Stimulated activated CD4-positive, alpha-beta T cell treated with anti-CD3 and anti-CD28 coated beads, TNF-alpha, amount 100 ng/mL, for 4 hours (primary cell): ENCODE data around the gene TRPM4.

Source experiments
- DNase-seq, 3 experiments: peaks; one replicate each; pipeline ENCODE4 v3.0.0-alpha.2; 2020; ENCODE audit warnings: low read depth in 3 of 3

Gene TRPM4

DNA sequence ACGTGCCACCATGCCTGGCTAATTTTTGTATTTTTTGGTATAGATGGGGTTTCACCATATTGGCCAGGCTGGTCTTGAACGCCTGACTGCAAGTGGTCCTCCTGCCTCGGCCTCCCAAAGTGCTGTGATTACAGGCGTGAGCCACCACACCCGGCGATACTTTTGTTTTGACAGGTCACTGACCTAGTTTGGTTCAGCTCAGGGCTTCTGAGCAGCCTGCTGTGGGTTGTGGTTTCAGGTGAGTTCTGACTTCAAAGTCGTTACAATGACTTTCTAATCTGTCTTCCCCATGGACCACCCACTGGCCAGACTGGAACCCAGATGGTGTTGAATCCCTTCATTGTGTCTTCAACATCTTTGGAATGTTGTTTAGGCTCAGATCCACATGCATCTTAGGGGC lies 73.8 kb downstream of the TRPM4 start:
- no peak for DNase-seq

GRCh38 chr19:49231804-49232203 lies 74.2 kb downstream of the TRPM4 start:
- no peak for DNase-seq

DNA sequence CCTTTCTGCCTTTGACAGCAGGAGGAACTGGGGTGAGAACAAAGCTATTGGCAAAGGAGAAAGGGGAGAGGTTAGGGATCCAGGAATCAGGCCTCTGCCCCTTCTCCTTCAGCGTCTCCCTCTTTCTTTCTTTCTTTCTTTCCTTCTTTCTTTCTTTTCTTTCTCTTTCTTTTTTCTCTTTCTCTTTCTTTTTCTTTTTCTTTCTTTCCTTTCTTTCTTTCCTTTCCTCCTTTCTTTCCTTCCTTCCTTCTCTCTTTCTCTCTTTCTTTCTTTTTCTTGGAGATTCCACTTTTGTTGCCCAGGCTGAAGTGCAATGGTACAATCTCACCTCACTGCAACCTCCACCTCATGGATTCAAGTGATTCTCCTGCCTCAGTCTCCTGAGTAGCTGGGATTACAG lies 75.6 kb downstream of the TRPM4 start:
- no peak for DNase-seq

DNA sequence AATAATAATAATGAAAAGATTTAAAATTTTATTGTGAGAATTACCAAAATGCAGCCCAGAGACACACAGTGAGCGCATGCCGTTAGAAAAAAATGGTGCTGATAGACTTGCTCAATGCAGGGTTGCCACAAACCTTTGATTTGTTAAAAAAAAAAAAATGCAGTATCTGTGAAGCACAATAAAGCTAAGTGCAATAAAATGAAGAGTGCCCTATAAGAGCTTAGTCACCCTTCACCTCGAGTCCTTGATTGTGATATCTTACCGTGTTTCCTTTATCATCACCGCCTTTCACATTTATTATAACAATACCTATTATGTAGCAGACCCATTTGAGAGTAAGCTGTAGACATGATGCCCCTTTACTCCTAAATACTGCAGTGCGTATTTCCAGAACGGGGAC lies 84.2 kb downstream of the TRPM4 start:
- DNase-seq, result no peak

DNA sequence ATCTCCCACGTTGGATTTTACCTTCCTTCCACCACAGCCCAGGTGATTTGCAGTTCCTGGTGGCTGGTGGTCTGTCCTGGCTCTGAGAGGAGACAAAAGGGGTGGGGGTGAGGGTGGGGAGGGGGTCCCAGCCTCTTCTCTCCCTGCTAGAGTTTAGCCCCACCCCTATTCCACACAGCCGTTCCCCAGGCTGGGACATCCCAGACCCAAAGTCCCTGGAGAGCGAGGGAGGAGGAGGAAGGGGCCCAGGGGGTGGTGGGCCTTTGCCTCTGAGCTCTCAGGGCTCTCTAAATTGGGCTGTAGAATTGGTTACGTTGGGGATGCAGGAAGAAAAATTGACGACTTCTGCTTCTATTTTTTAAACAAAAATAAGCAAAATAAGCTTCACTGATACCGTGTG lies 85.5 kb downstream of the TRPM4 start:
- no peak for DNase-seq

GRCh38 chr19:49243726-49244125 lies 86.1 kb downstream of the TRPM4 start:
- DNase-seq, result no peak

DNA sequence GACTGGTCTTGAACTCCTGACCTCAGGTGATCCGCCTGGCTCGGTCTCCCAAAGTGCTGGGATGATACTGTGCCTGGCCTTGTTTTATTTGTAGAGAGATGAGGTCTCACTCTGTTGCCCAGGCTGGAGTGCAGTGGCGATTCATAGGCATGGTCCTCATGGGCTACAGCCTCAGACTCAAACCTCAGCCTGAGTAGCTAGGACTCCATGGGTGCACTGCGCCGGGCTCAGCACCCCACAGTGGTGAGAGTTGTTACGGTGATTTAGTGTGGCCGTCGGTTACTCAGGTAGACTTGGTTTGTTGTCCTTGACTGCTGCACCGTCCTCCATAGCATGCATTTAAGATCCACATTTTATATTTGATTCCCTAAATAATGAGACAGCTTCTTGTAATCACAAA lies 86.7 kb downstream of the TRPM4 start:
- no peak for DNase-seq

DNA sequence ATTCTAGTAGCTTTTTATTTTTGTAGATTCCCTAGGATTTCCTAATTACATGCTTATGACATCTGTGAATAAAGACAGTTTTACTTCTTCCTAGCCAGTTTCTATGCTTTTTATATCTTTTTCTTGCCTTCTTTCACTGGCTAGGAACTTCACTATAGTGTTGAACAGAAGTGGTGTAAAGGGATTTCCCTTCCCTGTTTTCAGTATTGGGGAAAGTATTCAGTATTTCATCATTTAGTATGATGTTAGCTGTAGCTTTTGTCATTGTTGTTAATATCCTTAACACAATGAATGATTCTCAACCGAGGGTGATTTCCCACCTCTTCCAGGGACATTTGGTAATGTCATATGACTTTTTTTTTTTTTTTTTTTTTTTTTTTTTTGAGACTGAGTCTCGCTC lies 90.1 kb downstream of the TRPM4 start:
- no peak for DNase-seq

GRCh38 chr19:49249933-49250332 lies 92.3 kb downstream of the TRPM4 start:
- DNase-seq, result no peak

- DNase-seq, result no peak
Observed at GRCh38 chr19:49255674-49256073, 98.1 kb downstream of the TRPM4 start.

DNA sequence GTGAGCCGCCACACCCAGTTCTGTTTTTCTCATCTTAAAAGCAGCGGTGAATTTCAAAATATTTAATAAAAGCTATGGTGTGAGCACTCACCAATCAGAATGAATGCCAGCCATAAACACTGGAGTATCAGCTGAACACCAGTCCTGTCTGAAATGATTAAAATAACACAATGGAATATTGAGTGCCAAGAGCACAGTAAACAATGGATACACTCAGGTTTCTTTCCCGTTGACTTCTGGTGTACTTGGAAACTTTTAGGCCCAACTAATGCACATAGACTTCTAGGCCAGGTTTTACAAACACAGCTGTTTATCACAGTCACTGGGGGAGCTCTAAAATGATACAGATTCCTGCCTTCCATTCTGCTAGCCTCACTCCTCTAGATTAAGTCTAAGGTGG lies 99.1 kb downstream of the TRPM4 start:
- DNase-seq, result no peak
